HL-60 (cell line): ENCODE data around the gene YTHDF2.
A peak's percentile ranks its signal among the peaks of the same experiment; 100 is the strongest.

ENCODE experiments used
- DNase-seq, 2 experiments: peaks; one replicate each; pipeline ENCODE4 v3.0.0-alpha.2; 2010 to 2020; ENCODE audit warnings: low read depth in 1 of 2, low spot score in 1 of 2
- H3K27ac ChIP-seq: fragments of 250-450 bp; sonication (Bioruptor Pico); replicated peaks from 2 replicates; pipeline ENCODE4 v1.5.1; 2020; ENCODE audit warnings: mild to moderate bottlenecking, moderate library complexity
- H3K27me3 ChIP-seq: fragments of 250-450 bp; sonication (Bioruptor Pico); 2 replicates; pipeline ENCODE4 v1.5.1; 2021; ENCODE audit warnings: mild to moderate bottlenecking, moderate library complexity; ENCODE audit not compliant: insufficient read depth, poor library complexity, severe bottlenecking
- H3K4me3 ChIP-seq: replicated peaks from 2 replicates; pipeline ENCODE4 v1.5.1; 2011; ENCODE audit warnings: mild to moderate bottlenecking, control low read depth, low read length; ENCODE audit not compliant: insufficient read depth
- CTCF ChIP-seq: IDR thresholded peaks from one replicate; pipeline ENCODE4 v1.5.1; 2011; ENCODE audit warnings: low read length, control low read depth, inconsistent platforms; ENCODE audit not compliant: insufficient read depth
- GABPA ChIP-seq: IDR thresholded peaks from 2 replicates; pipeline ENCODE4 v1.6.1; 2012; ENCODE audit warnings: low read depth
- POLR2AphosphoS5 ChIP-seq: IDR thresholded peaks from 2 replicates; pipeline ENCODE4 v1.6.1; 2012; ENCODE audit warnings: low read depth
- REST ChIP-seq: IDR thresholded peaks from 2 replicates; pipeline ENCODE4 v1.6.1; 2012; ENCODE audit warnings: low read depth; ENCODE audit not compliant: insufficient replicate concordance
- SPI1 ChIP-seq: IDR thresholded peaks from 2 replicates; pipeline ENCODE4 v1.6.1; 2012; ENCODE audit warnings: low read depth, mild to moderate bottlenecking, borderline replicate concordance

YTHDF2 gene

GRCh38 chr1:28778021-28778420, 41.3 kb downstream of the YTHDF2 start:
- Histone ChIP-seq H3K4me3 (no peak overlapping the region), H3K27me3 (no peaks in the 10 kb centered on the region), H3K27ac (no peak overlapping the region)
- no peak for DNase-seq
- TF ChIP-seq SPI1: no peak

- no peak overlapping the region for H3K4me3 ChIP-seq
- H3K27me3 ChIP-seq: no peaks in the 10 kb centered on the region
- H3K27ac ChIP-seq: peak overlapping the region; percentile 8; the same call in 1 of the 2 replicates
- peak; percentile 36 to 47 for DNase-seq
- TF ChIP-seq REST (no peak), POLR2AphosphoS5 (no peak), SPI1 (peak; percentile 53; the same call in 1 of the 2 replicates)
Measured at GRCh38 chr1:28779751-28780408, 43.1 kb downstream of the YTHDF2 start.

- no peak for DNase-seq
- no peaks in the 10 kb centered on the region for H3K27me3 ChIP-seq
- no peak overlapping the region for H3K4me3 ChIP-seq
- H3K27ac ChIP-seq: no peak overlapping the region
- no peak for TF ChIP-seq POLR2AphosphoS5
- no peak for TF ChIP-seq REST
- TF ChIP-seq GABPA: no peak
- TF ChIP-seq SPI1: no peak
- no peak for TF ChIP-seq CTCF
Measured at GRCh38 chr1:28781305-28781704, 44.6 kb downstream of the YTHDF2 start.

- no peak for DNase-seq
- TF ChIP-seq CTCF (no peak), GABPA (no peak), SPI1 (no peak), REST (no peak), POLR2AphosphoS5 (no peak)
- no peak overlapping the region for H3K27ac ChIP-seq
- no peaks in the 10 kb centered on the region for H3K27me3 ChIP-seq
- H3K4me3 ChIP-seq: no peak overlapping the region
Measured at GRCh38 chr1:28782011-28782410, 45.3 kb downstream of the YTHDF2 start.
